ENCODE data around the gene SHC3. TPM values are rescaled to one million over a fixed set of nuclear protein-coding genes. Genes with fewer than 3 reads are reported as not detected.

SHC3 gene
- total RNA-seq, 1 donor from 2014 or later: 0.96 TPM

GRCh38 chr9:89134709-89135108 lies 43.9 kb downstream of the SHC3 start:
- Histone ChIP-seq H3K4me3 (no peak overlapping the region), H3K36me3 (no peaks in the 10 kb centered on the region), H3K27me3 (ENCODE audit: low read depth) (no peaks in the 10 kb centered on the region), H3K27ac (replicated peaks) (no peak overlapping the region), H3K9me3 (replicated peaks) (peaks cover 26% of the 10 kb centered on the region), H3K4me1 (no peaks in the 10 kb centered on the region)
- intact Hi-C loops (cut with micrococcal nuclease): no loop called here
- TF ChIP-seq, protein P1, sequence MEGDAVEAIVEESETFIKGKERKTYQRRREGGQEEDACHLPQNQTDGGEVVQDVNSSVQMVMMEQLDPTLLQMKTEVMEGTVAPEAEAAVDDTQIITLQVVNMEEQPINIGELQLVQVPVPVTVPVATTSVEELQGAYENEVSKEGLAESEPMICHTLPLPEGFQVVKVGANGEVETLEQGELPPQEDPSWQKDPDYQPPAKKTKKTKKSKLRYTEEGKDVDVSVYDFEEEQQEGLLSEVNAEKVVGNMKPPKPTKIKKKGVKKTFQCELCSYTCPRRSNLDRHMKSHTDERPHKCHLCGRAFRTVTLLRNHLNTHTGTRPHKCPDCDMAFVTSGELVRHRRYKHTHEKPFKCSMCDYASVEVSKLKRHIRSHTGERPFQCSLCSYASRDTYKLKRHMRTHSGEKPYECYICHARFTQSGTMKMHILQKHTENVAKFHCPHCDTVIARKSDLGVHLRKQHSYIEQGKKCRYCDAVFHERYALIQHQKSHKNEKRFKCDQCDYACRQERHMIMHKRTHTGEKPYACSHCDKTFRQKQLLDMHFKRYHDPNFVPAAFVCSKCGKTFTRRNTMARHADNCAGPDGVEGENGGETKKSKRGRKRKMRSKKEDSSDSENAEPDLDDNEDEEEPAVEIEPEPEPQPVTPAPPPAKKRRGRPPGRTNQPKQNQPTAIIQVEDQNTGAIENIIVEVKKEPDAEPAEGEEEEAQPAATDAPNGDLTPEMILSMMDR (IDR thresholded peaks at IDR 0.05; ENCODE audit: borderline replicate concordance): no peak
- no peak for DNase-seq

GRCh38 chr9:89122949-89123348 lies 55.7 kb downstream of the SHC3 start:
- H3K27ac ChIP-seq (replicated peaks): no peak overlapping the region
- no peak overlapping the region for H3K4me3 ChIP-seq
- TF ChIP-seq, protein P1 (IDR thresholded peaks at IDR 0.05; ENCODE audit: borderline replicate concordance): no peak
- H3K36me3 ChIP-seq: no peaks in the 10 kb centered on the region
- no peaks in the 10 kb centered on the region for H3K4me1 ChIP-seq
- H3K9me3 ChIP-seq (replicated peaks): peaks cover 13% of the 10 kb centered on the region
- intact Hi-C loops (cut with micrococcal nuclease): no loop called here
- peaks cover 8% of the 10 kb centered on the region for H3K27me3 ChIP-seq (ENCODE audit: low read depth)
- no peak for DNase-seq

GRCh38 chr9:89120704-89121103 lies 57.9 kb downstream of the SHC3 start:
- no peak for DNase-seq
- Histone ChIP-seq H3K4me3 (no peak overlapping the region), H3K27ac (replicated peaks) (no peak overlapping the region), H3K4me1 (no peaks in the 10 kb centered on the region), H3K36me3 (no peaks in the 10 kb centered on the region), H3K9me3 (replicated peaks) (peaks cover 13% of the 10 kb centered on the region), H3K27me3 (ENCODE audit: low read depth) (no peaks in the 10 kb centered on the region)
- TF ChIP-seq, protein P1 (IDR thresholded peaks at IDR 0.05; ENCODE audit: borderline replicate concordance): no peak
- intact Hi-C loops (cut with micrococcal nuclease): no loop called here

DNA sequence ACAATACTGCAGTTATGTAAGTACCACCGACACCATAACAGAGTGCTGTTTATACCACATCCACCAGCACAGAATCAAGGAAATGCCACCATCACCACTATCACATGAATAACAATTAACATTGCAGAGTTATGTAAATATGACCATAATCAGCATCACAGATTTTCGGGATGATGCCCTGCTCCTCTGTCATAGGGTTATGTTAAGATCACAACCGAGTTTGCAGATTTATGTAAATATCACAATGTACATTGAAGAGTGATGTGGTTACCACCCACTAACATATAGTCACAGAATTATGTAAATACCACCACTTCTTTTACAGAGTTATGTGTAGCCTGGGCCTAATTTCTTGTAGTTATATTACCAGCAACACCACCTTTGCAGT lies 61.8 kb downstream of the SHC3 start:
- peaks cover 13% of the 10 kb centered on the region for H3K9me3 ChIP-seq (replicated peaks)
- intact Hi-C loops (cut with micrococcal nuclease): no loop called here
- no peak overlapping the region for H3K4me3 ChIP-seq
- no peak for DNase-seq
- H3K27ac ChIP-seq (replicated peaks): no peak overlapping the region
- no peaks in the 10 kb centered on the region for H3K27me3 ChIP-seq (ENCODE audit: low read depth)
- H3K36me3 ChIP-seq: no peaks in the 10 kb centered on the region
- no peaks in the 10 kb centered on the region for H3K4me1 ChIP-seq
- TF ChIP-seq, protein P1 (IDR thresholded peaks at IDR 0.05; ENCODE audit: borderline replicate concordance): no peak

DNA sequence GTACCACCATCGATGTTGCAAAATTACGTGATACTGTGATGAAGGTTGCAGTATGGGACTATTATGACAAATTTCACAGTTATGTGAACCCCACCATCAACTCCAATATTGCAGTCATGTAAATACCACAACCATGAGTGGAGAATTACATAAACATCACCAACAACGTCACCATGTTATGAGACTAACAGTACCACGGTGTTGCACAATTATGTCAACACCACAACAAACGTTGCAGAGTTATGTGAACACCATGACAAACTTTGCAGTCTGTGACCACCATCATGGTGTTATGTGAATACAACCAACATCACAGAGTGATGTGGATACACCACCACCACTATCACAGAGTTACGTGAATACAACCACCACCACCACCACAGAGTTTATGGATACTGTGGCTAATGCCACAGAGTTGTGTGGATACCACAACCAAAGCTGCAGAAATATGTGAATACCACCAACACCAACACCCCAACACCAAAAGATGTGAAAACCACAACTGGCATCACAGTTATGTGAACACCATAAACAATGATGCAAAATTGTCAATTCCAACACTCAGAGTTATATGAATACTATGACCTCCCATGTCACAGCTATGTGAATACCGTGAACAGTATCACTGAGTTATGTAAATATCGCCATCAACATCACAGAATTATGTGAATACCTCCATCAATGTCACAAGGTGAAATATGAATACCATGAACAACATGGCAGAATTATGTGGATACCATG lies 62.4 kb downstream of the SHC3 start:
- Histone ChIP-seq H3K27ac (replicated peaks) (no peak overlapping the region), H3K4me3 (no peak overlapping the region), H3K36me3 (no peaks in the 10 kb centered on the region), H3K27me3 (ENCODE audit: low read depth) (no peaks in the 10 kb centered on the region), H3K4me1 (no peaks in the 10 kb centered on the region), H3K9me3 (replicated peaks) (peaks cover 13% of the 10 kb centered on the region)
- DNase-seq: no peak
- TF ChIP-seq, protein P1 (IDR thresholded peaks at IDR 0.05; ENCODE audit: borderline replicate concordance): no peak
- intact Hi-C loops (cut with micrococcal nuclease): no loop called here
